ENCODE results near the gene SHOX.
"Not testable (repeated sequence)": the region's sequence is repeated elsewhere in the genome, so short reads cannot be mapped to it uniquely, and the experiment has no call there.

SHOX gene

DNA sequence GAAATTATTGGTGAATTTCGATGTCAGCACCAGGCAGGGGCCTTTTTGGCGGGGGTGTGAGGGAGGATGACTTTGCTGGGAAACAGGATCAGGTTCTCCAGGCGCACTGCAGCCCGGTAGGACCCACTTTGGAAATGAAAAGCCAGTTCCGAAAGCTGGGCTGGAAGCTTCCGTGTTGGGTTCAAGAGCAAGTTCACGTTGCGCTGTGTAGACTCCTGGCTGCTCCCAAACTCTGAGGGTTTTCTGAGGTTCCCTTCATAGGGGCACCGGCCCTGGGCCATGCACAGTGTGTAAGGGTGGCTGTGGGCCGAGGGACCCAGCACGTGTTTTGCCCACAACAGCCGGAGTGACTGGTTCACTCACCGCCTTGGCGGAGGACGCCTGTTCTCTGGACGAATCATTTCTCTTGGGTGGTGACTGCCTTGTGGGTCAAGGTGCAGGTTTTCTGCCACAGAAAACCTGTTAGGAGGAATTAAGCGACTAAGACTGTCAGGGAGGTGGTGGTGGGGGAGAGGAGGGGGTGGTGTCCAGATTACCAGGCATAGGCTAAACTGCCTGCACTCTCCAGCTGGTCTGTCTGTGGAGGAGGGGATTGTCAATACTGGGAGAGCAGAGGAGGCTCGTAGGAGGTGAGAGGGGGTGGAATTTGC, 8.0 kb downstream of the SHOX start:
- DNase-seq = no peak

DNA sequence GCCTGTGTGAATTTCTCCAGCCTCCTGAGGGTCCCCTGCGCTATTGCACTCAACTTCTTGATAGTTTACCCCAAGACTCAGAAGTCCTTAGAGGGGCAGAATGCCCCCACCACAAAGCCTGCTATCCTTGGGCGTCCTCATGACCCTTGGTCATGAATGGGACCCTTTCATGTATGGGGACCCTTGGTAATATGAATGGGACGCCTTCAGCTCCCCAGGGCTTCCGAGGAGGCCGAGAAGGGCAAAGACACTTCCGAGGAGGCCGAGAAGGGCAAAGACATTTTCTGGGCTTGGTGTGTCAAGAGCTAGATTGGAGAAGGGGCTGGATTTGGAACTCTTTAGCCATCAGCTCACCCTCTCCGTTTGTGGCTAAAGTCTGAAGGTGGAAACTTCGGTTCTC, 8.6 kb downstream of the SHOX start:
- no peak for DNase-seq

DNA sequence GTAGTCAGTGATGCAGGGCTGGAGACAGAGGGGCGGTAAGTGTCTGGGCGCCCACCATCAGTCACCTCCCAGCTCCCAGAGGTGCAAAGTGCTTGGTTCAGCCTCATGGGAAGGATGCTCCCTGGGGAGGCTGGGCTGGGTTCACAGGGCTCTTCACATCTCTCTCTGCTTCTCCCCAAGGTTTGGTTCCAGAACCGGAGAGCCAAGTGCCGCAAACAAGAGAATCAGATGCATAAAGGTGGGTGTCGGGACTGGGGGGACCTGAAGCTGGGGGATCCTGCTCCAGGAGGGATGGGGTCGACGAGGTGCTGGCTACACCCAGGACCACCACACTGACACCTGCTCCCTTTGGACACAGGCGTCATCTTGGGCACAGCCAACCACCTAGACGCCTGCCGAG, 10.1 kb downstream of the SHOX start:
- no peak for DNase-seq

DNA sequence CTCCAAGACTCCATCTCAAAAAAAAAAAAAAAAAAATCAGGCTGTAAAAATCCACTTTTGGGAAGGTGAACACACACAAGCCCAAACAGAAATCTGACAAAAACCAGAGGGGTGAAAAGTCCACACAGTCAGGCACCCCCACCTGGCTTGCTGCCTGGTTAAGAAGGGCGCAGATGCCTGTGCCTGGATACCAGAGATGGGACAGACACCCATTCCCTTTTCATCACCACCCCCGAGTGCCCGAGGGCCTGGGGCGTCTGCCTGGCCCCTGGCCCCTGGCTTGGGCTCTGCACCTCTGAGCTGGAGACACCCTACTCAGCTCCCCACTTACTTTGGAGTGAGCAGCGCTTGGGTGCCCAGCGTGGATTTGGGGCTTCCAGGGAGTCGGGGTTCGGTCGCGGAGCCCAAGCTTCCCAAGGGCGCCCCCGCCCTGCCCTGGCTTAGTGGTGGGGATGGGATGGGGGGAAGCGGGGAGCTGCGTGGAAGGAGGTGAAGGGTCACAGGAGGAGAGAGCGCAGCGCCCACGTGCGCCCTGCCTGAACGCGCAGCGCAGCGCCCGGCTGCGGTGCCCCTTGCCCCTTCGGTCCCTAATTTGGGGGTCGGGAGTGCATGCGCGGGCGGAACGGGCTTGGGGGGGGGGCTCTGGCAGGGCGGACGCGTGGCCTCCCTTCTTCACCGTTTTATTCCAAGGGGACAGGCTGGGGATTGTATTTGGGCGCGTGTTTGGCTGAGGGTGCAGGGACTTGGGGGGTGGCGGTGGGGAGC, 11.3 kb downstream of the SHOX start:
- no peak for DNase-seq

GRCh38 chrX:642436-643240, 12.0 kb downstream of the SHOX start:
- no peak for DNase-seq

DNA sequence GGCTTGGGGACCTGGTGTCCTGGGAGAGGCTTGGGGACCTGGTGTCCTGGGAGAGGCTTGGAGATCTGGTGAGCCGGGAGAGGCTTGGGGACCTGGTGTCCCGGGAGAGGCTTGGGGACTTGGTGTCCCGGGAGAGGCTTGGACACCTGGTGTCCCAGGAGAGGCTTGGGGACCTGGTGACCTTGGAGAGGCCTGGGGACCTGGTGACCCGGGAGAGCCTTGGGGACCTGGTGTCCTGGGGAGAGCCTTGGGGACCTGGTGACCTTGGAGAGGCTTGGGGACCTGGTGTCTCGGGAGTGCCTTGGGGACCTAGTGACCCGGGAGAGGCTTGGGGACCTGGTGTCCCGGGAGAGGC, 12.6 kb downstream of the SHOX start:
- DNase-seq = no peak

DNA sequence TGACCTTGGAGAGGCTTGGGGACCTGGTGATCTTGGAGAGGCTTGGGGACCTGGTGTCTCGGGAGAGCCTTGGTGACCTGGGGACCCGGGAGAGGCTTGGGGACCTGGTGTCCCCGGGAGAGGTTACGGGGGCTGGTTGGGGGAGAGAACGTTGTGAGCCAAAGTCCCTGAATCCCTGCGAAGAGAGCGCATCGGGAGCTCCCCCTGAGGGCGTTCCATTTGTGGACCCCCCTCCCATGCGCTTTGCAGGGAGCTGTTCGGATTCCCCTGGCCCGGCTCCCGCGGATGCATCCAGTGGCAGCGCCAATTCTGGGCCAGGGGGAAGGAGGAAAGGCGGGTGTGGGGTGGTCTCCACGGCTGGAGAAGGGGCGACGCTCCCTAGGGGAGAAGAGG, 13.3 kb downstream of the SHOX start:
- no peak for DNase-seq

DNA sequence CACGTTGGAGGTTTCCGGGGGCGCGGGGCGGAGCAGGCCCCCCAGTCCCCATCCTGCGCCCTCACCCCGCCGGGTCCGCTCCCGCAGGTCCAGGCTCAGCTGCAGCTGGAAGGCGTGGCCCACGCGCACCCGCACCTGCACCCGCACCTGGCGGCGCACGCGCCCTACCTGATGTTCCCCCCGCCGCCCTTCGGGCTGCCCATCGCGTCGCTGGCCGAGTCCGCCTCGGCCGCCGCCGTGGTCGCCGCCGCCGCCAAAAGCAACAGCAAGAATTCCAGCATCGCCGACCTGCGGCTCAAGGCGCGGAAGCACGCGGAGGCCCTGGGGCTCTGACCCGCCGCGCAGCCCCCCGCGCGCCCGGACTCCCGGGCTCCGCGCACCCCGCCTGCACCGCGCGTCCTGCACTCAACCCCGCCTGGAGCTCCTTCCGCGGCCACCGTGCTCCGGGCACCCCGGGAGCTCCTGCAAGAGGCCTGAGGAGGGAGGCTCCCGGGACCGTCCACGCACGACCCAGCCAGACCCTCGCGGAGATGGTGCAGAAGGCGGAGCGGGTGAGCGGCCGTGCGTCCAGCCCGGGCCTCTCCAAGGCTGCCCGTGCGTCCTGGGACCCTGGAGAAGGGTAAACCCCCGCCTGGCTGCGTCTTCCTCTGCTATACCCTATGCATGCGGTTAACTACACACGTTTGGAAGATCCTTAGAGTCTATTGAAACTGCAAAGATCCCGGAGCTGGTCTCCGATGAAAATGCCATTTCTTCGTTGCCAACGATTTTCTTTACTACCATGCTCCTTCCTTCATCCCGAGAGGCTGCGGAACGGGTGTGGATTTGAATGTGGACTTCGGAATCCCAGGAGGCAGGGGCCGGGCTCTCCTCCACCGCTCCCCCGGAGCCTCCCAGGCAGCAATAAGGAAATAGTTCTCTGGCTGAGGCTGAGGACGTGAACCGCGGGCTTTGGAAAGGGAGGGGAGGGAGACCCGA, 14.0 kb downstream of the SHOX start:
- DNase-seq = no peak

DNA sequence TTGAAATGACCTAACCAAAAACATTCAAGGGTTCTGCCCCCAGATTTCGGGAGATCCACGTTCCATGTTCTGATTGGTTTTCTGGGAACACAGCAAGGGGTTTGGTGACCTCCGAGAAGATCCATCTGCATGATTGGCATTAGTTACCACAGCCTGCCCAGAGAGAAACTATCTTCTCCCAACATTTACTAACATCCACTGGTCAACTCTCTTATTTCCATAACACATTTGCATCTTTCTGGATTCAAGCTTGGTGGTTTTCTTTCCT, 15.6 kb downstream of the SHOX start:
- no peak for DNase-seq

- no peak for DNase-seq
Observed at GRCh38 chrX:646796-647195, 16.2 kb downstream of the SHOX start.

DNA sequence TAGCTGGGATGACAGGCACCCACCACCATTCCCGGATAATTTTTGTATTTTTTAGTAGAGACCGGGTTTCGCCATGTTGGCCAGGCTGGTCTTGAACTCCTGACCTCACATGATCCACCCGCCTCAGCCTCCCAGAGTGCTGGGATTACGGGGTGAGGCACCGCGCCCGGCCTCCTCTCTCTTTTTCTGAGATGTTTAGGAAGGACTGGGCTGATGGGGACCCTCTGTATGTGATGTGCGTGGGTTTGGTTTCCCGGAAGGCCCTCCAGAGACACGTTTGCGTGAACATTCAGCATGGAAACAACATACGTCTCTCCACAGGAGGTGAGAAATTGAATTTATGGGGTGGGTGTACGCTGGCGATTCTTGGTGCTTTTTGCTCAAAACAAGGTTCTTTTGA, 18.6 kb downstream of the SHOX start:
- DNase-seq = no peak

- DNase-seq = no peak
Observed at GRCh38 chrX:650324-650723, 19.7 kb downstream of the SHOX start.

DNA sequence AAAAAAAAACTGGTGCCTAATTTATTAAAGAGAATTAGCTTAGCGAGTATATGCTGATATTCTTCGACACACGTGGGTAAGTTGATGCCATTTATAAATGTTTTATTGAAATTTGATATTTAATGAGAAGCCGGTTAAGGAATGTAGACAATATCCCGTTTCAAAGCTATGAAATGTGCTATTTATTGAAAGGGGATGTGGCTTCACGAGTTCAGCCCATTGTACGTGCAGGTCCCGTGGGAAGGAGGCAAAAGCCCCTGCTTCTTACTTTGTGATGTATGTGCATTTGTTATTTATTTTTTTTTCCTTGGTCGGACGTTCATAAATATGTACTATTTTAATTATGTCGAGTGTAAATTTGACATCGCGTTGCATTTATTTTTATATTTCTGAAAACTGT, 20.2 kb downstream of the SHOX start:
- no peak for DNase-seq

GRCh38 chrX:651922-652321, 21.3 kb downstream of the SHOX start:
- DNase-seq = not testable (repeated sequence)

- DNase-seq = no peak
Observed at GRCh38 chrX:652341-652741, 21.8 kb downstream of the SHOX start.

GRCh38 chrX:653306-653705, 22.7 kb downstream of the SHOX start:
- no peak for DNase-seq

DNA sequence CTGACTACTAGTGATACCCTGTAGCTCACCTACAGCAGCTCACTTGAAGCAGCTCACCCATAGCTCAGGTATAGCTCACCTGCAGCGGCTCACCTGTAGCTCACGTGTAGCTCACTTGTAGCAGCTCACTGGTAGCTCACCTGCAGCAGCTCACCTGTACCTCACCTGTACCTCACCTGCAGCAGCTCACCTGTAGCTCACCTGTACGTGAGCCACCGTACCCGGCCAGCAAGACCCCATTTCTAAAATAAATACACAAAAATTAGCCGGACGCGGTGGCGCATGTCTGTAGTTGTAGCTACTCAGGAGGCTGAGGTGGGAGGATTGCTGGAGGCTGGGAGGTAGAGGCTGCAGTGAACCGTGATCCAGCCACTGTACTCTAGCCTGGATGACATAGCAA, 30.6 kb downstream of the SHOX start:
- DNase-seq = no peak

DNA sequence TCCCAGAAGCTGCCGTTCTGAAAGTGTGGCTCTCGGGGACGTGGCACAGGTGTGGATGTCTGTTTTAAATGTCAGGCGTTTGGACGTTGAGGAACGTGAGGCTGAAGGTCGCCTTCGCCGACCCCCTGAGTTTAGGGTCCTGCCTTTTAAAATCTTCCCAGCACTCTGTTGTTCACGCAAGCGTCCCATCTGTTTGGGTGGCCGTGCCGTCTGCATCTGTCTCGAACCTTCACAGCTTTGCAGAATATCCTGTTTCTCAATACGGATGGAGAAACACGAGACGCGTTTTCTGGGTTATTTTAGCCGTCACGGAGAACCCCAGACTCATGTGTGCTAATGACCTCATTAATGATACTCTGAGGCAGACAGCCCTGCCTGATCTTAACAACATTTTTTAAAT, 31.5 kb downstream of the SHOX start:
- no peak for DNase-seq

- no peak for DNase-seq
Observed at GRCh38 chrX:663841-664240, 33.2 kb downstream of the SHOX start.

DNA sequence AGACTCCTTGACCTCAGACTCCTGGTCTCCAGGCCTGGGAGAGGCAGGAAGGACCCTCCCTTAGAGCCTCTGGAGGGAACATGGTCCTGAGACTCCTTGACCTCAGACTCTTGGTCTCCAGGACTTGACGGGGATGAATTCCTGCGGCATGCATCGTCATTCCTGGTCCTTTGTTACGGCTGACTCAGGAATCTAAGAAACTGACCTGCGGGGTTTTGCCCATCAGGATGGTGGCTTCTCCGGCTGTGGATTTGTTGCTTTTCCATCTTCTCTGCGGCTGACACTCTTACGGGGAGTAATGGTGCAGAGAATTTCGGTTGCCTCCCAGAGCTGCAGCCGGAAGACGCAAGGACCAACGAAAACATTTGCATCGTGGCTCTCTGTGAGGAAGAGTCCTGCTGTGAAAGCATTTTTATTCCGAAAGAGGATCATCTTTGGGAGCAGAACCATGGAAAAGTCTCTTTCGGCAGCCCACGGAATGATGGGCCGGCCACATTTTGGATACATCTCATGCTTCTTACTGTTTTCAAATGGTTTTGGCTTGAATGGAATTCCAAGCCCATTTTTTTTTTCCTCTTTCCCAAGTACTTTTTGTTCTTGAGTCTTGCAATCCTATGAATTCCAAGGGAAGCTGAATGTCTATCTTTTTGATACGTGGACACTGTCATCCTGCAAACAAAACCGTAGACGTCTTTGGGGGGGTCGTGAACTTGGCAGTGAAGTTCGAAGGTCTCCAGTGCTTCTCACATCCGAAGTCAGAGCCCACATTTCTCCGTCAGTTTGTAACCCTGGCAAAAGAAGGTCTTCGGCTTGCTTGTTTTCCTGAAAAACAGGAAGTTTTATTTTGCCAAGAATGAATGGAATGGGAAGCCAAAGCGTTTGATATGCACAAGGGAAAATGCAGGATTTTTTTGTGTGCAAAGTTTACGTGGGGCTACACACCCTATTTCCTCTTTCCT, 36.5 kb downstream of the SHOX start:
- DNase-seq = no peak

DNA sequence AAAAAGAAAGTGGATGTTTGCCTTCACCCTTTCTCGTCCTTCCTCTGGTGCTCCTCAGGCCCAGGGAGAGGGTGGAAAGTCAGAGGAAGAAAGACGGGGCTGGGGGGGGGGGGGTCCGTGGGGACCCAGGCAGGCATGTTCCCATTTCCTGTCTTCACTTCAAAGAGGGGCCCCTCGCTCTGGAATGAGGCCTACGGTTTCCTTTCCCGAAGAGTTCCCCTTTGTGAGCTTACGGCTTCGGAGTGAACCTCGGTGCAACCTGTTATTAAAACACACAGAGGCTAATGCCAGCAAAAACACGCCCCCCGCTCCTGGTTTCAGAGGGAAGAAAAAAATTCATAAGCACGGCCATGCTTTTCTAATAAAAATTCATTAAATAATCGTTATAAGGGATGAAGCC, 40.1 kb downstream of the SHOX start:
- DNase-seq = no peak

- DNase-seq = no peak
Observed at GRCh38 chrX:672931-673330, 42.3 kb downstream of the SHOX start.

Data from CD4-positive, alpha-beta T cell treated with Interferon gamma for 1 hour (primary cell).